Measurements from ENCODE around the gene FAHD1.

DNA sequence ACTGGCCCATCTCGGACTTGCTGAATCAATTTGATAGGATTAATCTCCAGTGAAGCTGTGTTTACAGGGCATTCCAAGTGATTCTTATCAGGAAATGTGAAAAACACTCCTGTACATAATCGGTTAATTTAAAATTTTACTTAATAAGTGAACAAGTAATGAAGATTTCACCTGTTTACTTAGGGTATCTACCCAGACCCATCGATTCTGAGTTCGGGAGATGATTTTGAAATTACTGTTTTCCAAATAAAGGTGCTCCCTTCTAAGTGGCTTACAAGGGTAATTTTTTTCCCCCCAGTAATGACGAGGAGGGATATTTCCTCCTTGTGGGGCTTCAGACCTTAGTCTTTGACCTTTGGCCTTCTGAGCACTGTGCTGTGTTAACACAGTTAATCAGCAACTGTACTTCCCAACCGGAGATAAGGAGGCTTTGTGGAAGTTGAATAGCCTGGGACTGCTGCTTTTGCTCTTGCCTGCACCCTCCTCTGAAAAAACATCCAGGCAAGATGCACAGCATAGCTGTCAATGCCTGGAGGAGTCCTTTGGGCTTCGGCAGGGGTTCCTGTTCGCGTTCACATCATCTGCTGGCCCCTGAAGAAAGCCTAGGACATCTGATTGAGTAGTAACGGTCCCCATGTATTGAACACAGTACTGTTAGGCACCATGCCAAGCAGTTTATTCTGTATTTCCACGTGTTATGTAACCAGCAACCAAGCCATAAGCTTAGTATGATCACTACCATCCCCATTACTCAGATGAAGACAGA, 1.8 kb downstream of the FAHD1 start:
- TF ChIP-seq, protein P1, sequence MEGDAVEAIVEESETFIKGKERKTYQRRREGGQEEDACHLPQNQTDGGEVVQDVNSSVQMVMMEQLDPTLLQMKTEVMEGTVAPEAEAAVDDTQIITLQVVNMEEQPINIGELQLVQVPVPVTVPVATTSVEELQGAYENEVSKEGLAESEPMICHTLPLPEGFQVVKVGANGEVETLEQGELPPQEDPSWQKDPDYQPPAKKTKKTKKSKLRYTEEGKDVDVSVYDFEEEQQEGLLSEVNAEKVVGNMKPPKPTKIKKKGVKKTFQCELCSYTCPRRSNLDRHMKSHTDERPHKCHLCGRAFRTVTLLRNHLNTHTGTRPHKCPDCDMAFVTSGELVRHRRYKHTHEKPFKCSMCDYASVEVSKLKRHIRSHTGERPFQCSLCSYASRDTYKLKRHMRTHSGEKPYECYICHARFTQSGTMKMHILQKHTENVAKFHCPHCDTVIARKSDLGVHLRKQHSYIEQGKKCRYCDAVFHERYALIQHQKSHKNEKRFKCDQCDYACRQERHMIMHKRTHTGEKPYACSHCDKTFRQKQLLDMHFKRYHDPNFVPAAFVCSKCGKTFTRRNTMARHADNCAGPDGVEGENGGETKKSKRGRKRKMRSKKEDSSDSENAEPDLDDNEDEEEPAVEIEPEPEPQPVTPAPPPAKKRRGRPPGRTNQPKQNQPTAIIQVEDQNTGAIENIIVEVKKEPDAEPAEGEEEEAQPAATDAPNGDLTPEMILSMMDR (IDR thresholded peaks at IDR 0.05; ENCODE audit: poor library complexity), result no peak
- no peak for TF ChIP-seq EZH2 (IDR thresholded peaks at IDR 0.05; ENCODE audit: borderline replicate concordance)
